Lung (tissue), 12 donors: ENCODE measurements around the gene CSTF1. TPM values are rescaled to one million over a fixed set of nuclear protein-coding genes. Genes with fewer than 3 reads are reported as not detected.

Source experiments
- ATAC-seq: fragments of 200-7000 bp; cut with Tn5 transposase; one replicate; pipeline ENCODE4 v1.9.1; 2020; ENCODE audit warnings: moderate number of reproducible peaks; ENCODE audit not compliant: insufficient read depth, low FRiP score
- DNase-seq, 3 donors: peaks; one replicate each; pipeline ENCODE4 v3.0.0-alpha.2; 2013 to 2017
- H3K27ac ChIP-seq, 2 donors: one replicate each; pipeline ENCODE4 v1.5.1; 2013; ENCODE audit warnings: mild to moderate bottlenecking in 2 of 2, moderate library complexity in 2 of 2, control low read depth in 1 of 2, inconsistent platforms in 1 of 2, low read depth in 1 of 2, low read length in 1 of 2
- H3K27me3 ChIP-seq, 3 donors: one replicate each; pipeline ENCODE4 v1.5.1; 2013; ENCODE audit warnings: low read length in 2 of 3; ENCODE audit not compliant: control insufficient read depth in 3 of 3, insufficient read depth in 3 of 3
- H3K36me3 ChIP-seq, 4 donors: one replicate each; pipeline ENCODE4 v1.5.1; 2013; ENCODE audit warnings: low read length in 4 of 4, mild to moderate bottlenecking in 1 of 4, moderate library complexity in 1 of 4; ENCODE audit not compliant: control insufficient read depth in 4 of 4, insufficient read depth in 4 of 4
- H3K4me1 ChIP-seq, 5 donors: one replicate each; pipeline ENCODE4 v1.5.1; 2013; ENCODE audit warnings: low read length in 5 of 5, mild to moderate bottlenecking in 2 of 5, moderate library complexity in 1 of 5; ENCODE audit not compliant: control insufficient read depth in 5 of 5, insufficient read depth in 5 of 5
- H3K4me3 ChIP-seq: one replicate; pipeline ENCODE4 v1.5.1; 2013; ENCODE audit warnings: mild to moderate bottlenecking, control low read depth, moderate library complexity
- H3K9ac ChIP-seq, 2 donors: one replicate each; pipeline ENCODE4 v1.5.1; 2013; ENCODE audit warnings: low read length in 2 of 2, control low read depth in 1 of 2; ENCODE audit not compliant: insufficient read depth in 1 of 2
- H3K9me3 ChIP-seq, 4 donors: one replicate each; pipeline ENCODE4 v1.5.1; 2013; ENCODE audit warnings: low read length in 3 of 4, mild to moderate bottlenecking in 1 of 4, moderate library complexity in 1 of 4; ENCODE audit not compliant: control insufficient read depth in 4 of 4, insufficient read depth in 3 of 4
- whole genome bisulfite sequencing, 2 donors: extraction: QIAGEN DNeasy Blood & Tissue Kit; methylation state at CpG; one replicate each; pipeline ENCODE4 v1.1.7; 2013; 5-methylcytosine and 5-hydroxymethylcytosine counted together
- polyA plus RNA-seq, 2 donors: library from polyadenylated mRNA; stranded (reverse); fragments of 200-250 nt; gene quantifications; one replicate each; pipeline ENCODE4 v1.2.1, GENCODE V29; 2013
- total RNA-seq, 2 donors: library from RNA; depleted of rRNA in 1 of 2; stranded (reverse); fragments of >200 nt in 1 of 2; gene quantifications; one replicate each; pipeline ENCODE4 v1.2.1, GENCODE V29; 2014 to 2021
- TF ChIP-seq, protein P1 (sequence below): IDR thresholded peaks from 2 replicates; pipeline ENCODE4 v1.5.1; 2012; ENCODE audit warnings: mild to moderate bottlenecking; ENCODE audit errors: control extremely low read depth, extremely low read depth
- donor health status: control.
- donor health status: control.
- donor health status: Bipolar disorder and iron deficiency.
- donor health status: healthy.
- donor health status: DM: yes; HTN: yes; CAD: no.

CSTF1 gene
- total and polyA plus RNA-seq, 4 donors, result 6.4 to 36.1 (median 19.1) TPM

DNA sequence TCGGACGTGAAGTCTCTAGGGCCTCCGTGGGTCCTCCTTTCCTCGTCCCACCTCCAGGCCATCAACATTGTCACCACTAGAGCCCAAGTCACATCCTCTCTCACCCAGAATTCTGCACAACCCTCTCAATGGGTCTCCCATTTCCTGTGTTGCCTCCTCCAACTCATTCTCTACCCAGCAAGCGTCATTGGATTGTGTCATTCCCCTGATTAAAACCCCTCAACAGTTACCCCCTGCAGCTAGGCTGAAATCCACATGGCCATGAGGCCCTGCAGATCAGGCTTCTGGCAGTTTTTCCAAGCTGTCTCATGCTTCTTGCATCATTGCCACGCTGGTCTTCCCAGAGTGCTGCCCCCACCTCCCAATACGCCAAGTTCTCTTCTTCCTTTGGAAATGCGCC is 46.5 kb upstream of the CSTF1 start:
- TF ChIP-seq, protein P1, sequence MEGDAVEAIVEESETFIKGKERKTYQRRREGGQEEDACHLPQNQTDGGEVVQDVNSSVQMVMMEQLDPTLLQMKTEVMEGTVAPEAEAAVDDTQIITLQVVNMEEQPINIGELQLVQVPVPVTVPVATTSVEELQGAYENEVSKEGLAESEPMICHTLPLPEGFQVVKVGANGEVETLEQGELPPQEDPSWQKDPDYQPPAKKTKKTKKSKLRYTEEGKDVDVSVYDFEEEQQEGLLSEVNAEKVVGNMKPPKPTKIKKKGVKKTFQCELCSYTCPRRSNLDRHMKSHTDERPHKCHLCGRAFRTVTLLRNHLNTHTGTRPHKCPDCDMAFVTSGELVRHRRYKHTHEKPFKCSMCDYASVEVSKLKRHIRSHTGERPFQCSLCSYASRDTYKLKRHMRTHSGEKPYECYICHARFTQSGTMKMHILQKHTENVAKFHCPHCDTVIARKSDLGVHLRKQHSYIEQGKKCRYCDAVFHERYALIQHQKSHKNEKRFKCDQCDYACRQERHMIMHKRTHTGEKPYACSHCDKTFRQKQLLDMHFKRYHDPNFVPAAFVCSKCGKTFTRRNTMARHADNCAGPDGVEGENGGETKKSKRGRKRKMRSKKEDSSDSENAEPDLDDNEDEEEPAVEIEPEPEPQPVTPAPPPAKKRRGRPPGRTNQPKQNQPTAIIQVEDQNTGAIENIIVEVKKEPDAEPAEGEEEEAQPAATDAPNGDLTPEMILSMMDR, result no peak
- Histone ChIP-seq H3K27ac (no peak overlapping the region), H3K27me3 (peaks cover 0 to 22% (median 9%) of the 10 kb centered on the region in 3 donors), H3K4me3 (no peak overlapping the region), H3K9me3 (peaks cover 0 to 9% (median 0%) of the 10 kb centered on the region in 4 donors), H3K9ac (no peak overlapping the region), H3K4me1 (peaks cover 0 to 16% (median 6%) of the 10 kb centered on the region in 5 donors), H3K36me3 (no peaks in the 10 kb centered on the region)
- ATAC-seq, result no peak
- whole genome bisulfite sequencing, 2 donors, result 83 to 86% methylated on average over 8 of the region's 8 CpGs
- DNase-seq, result no peak

DNA sequence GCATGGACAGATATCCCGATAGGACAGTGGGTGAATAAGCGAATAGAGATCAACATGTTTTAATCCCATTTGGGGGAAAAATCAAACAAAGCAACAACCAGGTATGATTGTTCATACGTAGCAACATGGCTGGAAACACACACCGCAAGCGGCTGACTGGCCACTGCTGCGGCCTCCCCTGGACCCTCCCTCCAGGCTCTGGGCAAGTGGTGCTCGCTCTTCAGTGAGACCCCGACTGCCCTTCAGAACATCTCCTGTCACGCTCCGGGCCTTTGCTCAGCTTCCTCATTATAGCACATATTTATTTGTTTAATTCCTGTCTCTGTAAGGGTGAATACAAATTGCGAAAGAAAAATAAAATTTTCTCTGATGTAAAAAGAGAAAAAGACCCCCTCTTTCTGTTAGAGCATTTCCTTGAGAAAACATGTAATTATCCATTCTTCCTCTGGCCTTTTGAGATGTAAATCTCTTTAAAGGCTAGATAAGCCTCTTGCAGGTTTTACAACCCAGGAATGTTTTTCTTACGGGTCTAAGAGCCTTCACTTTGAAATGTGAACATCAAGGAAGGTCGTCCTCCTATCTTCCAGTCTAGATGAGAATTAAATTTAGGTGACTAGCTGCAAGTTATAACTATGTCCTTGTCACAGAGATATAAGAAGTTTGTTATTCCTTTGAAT is 44.7 kb upstream of the CSTF1 start:
- TF ChIP-seq, protein P1, result no peak
- peak overlapping the region in 1 of 2 donors; percentile 3 for H3K9ac ChIP-seq
- ATAC-seq, result no peak
- no peaks in the 10 kb centered on the region for H3K36me3 ChIP-seq
- peaks cover 0 to 21% (median 6%) of the 10 kb centered on the region in 3 donors for H3K27me3 ChIP-seq
- DNase-seq, result no peak
- peaks cover 0 to 7% (median 0%) of the 10 kb centered on the region in 4 donors for H3K9me3 ChIP-seq
- WGBS, 2 donors, result 30 to 54% methylated on average over 13 of the region's 13 CpGs
- H3K27ac ChIP-seq, result no peak overlapping the region
- H3K4me3 ChIP-seq, result no peak overlapping the region
- peaks cover 0 to 20% (median 6%) of the 10 kb centered on the region in 5 donors for H3K4me1 ChIP-seq

DNA sequence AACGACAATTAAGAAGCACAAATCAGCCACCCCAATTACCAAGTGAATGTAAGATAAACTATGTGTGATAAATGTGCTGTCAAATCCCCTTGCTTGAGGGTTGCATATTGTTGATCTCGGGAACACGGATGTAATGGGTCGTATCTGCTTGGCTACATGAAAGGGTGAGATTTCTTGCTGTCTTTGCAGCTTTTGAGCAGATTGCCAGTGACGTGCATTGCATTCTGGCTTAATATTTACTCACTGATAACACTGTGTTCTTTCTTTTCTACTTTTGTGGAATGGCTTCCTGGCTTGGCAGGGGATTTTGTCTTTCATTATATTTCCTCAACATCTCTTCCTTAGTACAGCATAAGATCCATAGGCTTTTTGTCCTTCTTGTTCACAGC is 44.1 kb upstream of the CSTF1 start:
- H3K9me3 ChIP-seq, result peaks cover 0 to 5% (median 0%) of the 10 kb centered on the region in 4 donors
- peak overlapping the region in 1 of 2 donors; percentile 3 for H3K9ac ChIP-seq
- H3K36me3 ChIP-seq, result no peaks in the 10 kb centered on the region
- ATAC-seq (no peak), DNase-seq (peak; percentile 22 to 65 (median 62))
- H3K4me3 ChIP-seq, result no peak overlapping the region
- peaks cover 0 to 20% (median 6%) of the 10 kb centered on the region in 5 donors for H3K4me1 ChIP-seq
- 11 to 14% methylated on average over 5 of the region's 5 CpGs for WGBS, 2 donors
- TF ChIP-seq, protein P1, result no peak
- peaks cover 0 to 16% (median under 1%) of the 10 kb centered on the region in 3 donors for H3K27me3 ChIP-seq
- H3K27ac ChIP-seq, result no peak overlapping the region

DNA sequence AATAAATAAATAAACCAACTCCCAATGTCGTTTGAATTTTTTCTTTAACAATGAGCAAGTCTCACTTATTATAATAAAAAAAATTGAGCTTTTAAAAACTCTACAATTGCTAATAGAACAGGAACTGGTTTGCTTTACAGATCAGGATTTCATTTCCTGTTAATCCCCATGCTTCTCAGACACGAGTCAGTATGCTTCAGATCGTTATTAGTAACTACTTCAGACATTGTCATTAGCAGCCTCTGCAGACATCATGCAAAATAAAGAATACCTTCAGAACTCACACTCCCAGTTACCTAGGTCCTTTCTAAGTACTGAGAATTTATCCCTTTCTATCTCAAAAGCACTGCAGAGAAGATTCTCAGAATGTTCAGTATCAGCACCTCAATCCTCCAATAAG is 43.7 kb upstream of the CSTF1 start:
- ATAC-seq, result no peak
- H3K27ac ChIP-seq, result no peak overlapping the region
- no peak overlapping the region for H3K4me3 ChIP-seq
- H3K27me3 ChIP-seq, result peaks cover 0 to 11% (median 0%) of the 10 kb centered on the region in 3 donors
- H3K9ac ChIP-seq, result peak overlapping the region in 1 of 2 donors; percentile 3
- DNase-seq, result no peak
- H3K9me3 ChIP-seq, result peaks cover 0 to 6% (median 0%) of the 10 kb centered on the region in 4 donors
- TF ChIP-seq, protein P1, result no peak
- 2 to 4% methylated on average over 3 of the region's 3 CpGs for WGBS, 2 donors
- H3K36me3 ChIP-seq, result no peaks in the 10 kb centered on the region
- H3K4me1 ChIP-seq, result peaks cover 0 to 18% (median 6%) of the 10 kb centered on the region in 5 donors
